HG03280 (cell line): Measurements from ENCODE around the gene MAN2A1.

Experiments
- ATAC-seq: cut with Tn5 transposase; IDR thresholded peaks from one replicate; pipeline ENCODE4 v1.9.1; 2021; ENCODE audit warnings: mild to moderate bottlenecking, moderate library complexity; ENCODE audit not compliant: unreplicated experiment

Gene MAN2A1

GRCh38 chr5:109900461-109900860, 210.7 kb downstream of the MAN2A1 start:
- no peak for ATAC-seq

GRCh38 chr5:109900911-109901627, 211.3 kb downstream of the MAN2A1 start:
- no peak for ATAC-seq

GRCh38 chr5:109901628-109901981, 211.9 kb downstream of the MAN2A1 start:
- ATAC-seq = no peak

GRCh38 chr5:109903061-109903460, 213.3 kb downstream of the MAN2A1 start:
- no peak for ATAC-seq

- no peak for ATAC-seq
Observed at GRCh38 chr5:109905906-109906305, 216.2 kb downstream of the MAN2A1 start.

- no peak for ATAC-seq
Observed at GRCh38 chr5:109907189-109907588, 217.5 kb downstream of the MAN2A1 start.

- no peak for ATAC-seq
Observed at GRCh38 chr5:109907731-109908130, 218.0 kb downstream of the MAN2A1 start.

GRCh38 chr5:109908366-109908765, 218.6 kb downstream of the MAN2A1 start:
- ATAC-seq = no peak

GRCh38 chr5:109910874-109911273, 221.1 kb downstream of the MAN2A1 start:
- no peak for ATAC-seq

- no peak for ATAC-seq
Observed at GRCh38 chr5:109911731-109912130, 222.0 kb downstream of the MAN2A1 start.

- ATAC-seq = no peak
Observed at GRCh38 chr5:109914906-109915305, 225.2 kb downstream of the MAN2A1 start.

- no peak for ATAC-seq
Observed at GRCh38 chr5:109916481-109917153, 226.9 kb downstream of the MAN2A1 start.
